ENCODE data around the gene NTHL1. TPM values are rescaled to one million over a fixed set of nuclear protein-coding genes. Genes with fewer than 3 reads are reported as not detected.
A peak's percentile ranks its signal among the peaks of the same experiment; 100 is the strongest.

NTHL1 gene
- total and polyA plus RNA-seq, 2 of the 13 experiments (the other 11 are each of a cell fraction or from before 2014, with no cell fraction given): 47.5 to 64.9 TPM

DNA sequence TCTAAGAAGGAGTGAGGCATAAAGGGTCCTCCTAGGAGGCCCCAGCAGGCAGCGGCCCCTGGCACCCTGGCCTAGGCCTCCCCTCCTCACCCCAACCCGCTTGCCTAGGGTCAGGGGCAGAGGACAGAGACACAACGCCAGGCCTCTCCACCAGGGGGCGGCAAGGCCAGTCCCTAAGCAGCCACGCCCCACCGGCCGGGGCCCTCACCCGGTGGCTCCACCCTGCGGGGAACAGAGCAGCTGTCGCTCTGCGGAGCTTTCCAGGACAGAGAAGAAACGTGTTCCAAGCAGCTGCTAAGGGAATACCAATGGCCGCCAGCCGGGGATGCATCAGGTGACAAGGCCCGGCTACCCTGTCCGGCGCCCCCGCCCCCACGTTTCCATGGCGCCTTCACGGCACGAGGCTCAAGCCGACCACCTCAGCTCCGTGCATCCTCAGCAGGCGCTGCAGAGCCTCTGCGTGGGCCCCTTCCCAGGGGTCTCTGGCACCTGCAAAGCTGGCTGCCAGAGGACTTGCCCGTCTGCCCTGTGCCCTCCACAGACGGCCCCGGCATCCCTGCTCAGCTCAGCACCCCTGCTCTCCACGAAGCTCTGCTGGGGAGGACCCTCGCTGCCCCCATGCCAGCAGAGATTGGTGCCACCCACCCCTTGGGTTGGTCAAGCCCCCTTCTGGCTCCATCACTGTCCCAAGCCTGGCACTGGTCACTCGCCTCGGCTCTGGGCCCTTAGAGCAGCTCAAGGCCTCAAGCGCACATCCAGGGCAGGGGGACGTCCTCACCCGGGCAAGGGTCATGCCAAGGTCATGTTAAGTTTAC, 43.6 kb downstream of the NTHL1 start (continued):
- TF ChIP-seq, protein P1, sequence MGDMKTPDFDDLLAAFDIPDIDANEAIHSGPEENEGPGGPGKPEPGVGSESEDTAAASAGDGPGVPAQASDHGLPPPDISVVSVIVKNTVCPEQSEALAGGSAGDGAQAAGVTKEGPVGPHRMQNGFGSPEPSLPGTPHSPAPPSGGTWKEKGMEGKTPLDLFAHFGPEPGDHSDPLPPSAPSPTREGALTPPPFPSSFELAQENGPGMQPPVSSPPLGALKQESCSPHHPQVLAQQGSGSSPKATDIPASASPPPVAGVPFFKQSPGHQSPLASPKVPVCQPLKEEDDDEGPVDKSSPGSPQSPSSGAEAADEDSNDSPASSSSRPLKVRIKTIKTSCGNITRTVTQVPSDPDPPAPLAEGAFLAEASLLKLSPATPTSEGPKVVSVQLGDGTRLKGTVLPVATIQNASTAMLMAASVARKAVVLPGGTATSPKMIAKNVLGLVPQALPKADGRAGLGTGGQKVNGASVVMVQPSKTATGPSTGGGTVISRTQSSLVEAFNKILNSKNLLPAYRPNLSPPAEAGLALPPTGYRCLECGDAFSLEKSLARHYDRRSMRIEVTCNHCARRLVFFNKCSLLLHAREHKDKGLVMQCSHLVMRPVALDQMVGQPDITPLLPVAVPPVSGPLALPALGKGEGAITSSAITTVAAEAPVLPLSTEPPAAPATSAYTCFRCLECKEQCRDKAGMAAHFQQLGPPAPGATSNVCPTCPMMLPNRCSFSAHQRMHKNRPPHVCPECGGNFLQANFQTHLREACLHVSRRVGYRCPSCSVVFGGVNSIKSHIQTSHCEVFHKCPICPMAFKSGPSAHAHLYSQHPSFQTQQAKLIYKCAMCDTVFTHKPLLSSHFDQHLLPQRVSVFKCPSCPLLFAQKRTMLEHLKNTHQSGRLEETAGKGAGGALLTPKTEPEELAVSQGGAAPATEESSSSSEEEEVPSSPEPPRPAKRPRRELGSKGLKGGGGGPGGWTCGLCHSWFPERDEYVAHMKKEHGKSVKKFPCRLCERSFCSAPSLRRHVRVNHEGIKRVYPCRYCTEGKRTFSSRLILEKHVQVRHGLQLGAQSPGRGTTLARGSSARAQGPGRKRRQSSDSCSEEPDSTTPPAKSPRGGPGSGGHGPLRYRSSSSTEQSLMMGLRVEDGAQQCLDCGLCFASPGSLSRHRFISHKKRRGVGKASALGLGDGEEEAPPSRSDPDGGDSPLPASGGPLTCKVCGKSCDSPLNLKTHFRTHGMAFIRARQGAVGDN (CRISPR knock-in tag; IDR thresholded peaks at IDR 0.05): peak; percentile 86
- TF ChIP-seq MIXL1 (CRISPR knock-in tag; IDR thresholded peaks at IDR 0.05): no peak
- TF ChIP-seq, protein P2, sequence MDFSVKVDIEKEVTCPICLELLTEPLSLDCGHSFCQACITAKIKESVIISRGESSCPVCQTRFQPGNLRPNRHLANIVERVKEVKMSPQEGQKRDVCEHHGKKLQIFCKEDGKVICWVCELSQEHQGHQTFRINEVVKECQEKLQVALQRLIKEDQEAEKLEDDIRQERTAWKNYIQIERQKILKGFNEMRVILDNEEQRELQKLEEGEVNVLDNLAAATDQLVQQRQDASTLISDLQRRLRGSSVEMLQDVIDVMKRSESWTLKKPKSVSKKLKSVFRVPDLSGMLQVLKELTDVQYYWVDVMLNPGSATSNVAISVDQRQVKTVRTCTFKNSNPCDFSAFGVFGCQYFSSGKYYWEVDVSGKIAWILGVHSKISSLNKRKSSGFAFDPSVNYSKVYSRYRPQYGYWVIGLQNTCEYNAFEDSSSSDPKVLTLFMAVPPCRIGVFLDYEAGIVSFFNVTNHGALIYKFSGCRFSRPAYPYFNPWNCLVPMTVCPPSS (IDR thresholded peaks at IDR 0.05): no peak
- TF ChIP-seq BRCA1 (CRISPR knock-in tag; IDR thresholded peaks at IDR 0.05): no peak
- TF ChIP-seq, protein P3, sequence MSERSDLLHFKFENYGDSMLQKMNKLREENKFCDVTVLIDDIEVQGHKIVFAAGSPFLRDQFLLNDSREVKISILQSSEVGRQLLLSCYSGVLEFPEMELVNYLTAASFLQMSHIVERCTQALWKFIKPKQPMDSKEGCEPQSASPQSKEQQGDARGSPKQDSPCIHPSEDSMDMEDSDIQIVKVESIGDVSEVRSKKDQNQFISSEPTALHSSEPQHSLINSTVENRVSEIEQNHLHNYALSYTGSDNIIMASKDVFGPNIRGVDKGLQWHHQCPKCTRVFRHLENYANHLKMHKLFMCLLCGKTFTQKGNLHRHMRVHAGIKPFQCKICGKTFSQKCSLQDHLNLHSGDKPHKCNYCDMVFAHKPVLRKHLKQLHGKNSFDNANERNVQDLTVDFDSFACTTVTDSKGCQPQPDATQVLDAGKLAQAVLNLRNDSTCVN (CRISPR knock-in tag; IDR thresholded peaks at IDR 0.05; ENCODE audit: borderline replicate concordance): no peak
- TF ChIP-seq CC2D1A (CRISPR knock-in tag; IDR thresholded peaks at IDR 0.05): no peak
- no peak for TF ChIP-seq ZNF746 (CRISPR knock-in tag; IDR thresholded peaks at IDR 0.05)
- peak; percentile 48; the same call in 1 of the 2 replicates for TF ChIP-seq SMC3 (IDR thresholded peaks at IDR 0.05; ENCODE audit: low read length)
- TF ChIP-seq, protein P4, sequence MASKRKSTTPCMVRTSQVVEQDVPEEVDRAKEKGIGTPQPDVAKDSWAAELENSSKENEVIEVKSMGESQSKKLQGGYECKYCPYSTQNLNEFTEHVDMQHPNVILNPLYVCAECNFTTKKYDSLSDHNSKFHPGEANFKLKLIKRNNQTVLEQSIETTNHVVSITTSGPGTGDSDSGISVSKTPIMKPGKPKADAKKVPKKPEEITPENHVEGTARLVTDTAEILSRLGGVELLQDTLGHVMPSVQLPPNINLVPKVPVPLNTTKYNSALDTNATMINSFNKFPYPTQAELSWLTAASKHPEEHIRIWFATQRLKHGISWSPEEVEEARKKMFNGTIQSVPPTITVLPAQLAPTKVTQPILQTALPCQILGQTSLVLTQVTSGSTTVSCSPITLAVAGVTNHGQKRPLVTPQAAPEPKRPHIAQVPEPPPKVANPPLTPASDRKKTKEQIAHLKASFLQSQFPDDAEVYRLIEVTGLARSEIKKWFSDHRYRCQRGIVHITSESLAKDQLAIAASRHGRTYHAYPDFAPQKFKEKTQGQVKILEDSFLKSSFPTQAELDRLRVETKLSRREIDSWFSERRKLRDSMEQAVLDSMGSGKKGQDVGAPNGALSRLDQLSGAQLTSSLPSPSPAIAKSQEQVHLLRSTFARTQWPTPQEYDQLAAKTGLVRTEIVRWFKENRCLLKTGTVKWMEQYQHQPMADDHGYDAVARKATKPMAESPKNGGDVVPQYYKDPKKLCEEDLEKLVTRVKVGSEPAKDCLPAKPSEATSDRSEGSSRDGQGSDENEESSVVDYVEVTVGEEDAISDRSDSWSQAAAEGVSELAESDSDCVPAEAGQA (IDR thresholded peaks at IDR 0.05; ENCODE audit: low read depth): 0 out of 2 replicates have a peak, but pooled peaks have one; percentile 29
- TF ChIP-seq, protein P4 (CRISPR knock-in tag; IDR thresholded peaks at IDR 0.05; ENCODE audit: borderline replicate concordance): no peak
- no peak for TF ChIP-seq SOX13 (IDR thresholded peaks at IDR 0.05)
- TF ChIP-seq SOX13 (CRISPR knock-in tag; conservative IDR thresholded peaks at IDR 0.05 in 1 of 2, IDR thresholded peaks at IDR 0.05 in 1 of 2): peak in 1 of 2 experiments; percentile 32; a peak in 1 of 4 replicates
- TF ChIP-seq, protein P5, sequence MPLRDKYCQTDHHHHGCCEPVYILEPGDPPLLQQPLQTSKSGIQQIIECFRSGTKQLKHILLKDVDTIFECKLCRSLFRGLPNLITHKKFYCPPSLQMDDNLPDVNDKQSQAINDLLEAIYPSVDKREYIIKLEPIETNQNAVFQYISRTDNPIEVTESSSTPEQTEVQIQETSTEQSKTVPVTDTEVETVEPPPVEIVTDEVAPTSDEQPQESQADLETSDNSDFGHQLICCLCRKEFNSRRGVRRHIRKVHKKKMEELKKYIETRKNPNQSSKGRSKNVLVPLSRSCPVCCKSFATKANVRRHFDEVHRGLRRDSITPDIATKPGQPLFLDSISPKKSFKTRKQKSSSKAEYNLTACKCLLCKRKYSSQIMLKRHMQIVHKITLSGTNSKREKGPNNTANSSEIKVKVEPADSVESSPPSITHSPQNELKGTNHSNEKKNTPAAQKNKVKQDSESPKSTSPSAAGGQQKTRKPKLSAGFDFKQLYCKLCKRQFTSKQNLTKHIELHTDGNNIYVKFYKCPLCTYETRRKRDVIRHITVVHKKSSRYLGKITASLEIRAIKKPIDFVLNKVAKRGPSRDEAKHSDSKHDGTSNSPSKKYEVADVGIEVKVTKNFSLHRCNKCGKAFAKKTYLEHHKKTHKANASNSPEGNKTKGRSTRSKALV (CRISPR knock-in tag; IDR thresholded peaks at IDR 0.05): peak; percentile 65; the same call in 1 of the 2 replicates
- TF ChIP-seq RXRB (CRISPR knock-in tag; IDR thresholded peaks at IDR 0.05; ENCODE audit: borderline replicate concordance): peak; percentile 75; the same call in 1 of the 2 replicates
